Panc1 (cell line): Measurements from ENCODE around the gene CREBBP.

Source experiments
- POLR2AphosphoS5 ChIP-seq: IDR thresholded peaks from 2 replicates; pipeline ENCODE4 v1.6.1; 2012; ENCODE audit warnings: mild to moderate bottlenecking, low read depth, low read length, moderate library complexity
- SIN3A ChIP-seq: IDR thresholded peaks from 2 replicates; pipeline ENCODE4 v1.6.1; 2012; ENCODE audit warnings: low read depth, mild to moderate bottlenecking, low read length, moderate library complexity, borderline replicate concordance; ENCODE audit not compliant: insufficient read depth
- TCF7L2 ChIP-seq: IDR thresholded peaks from 2 replicates; pipeline ENCODE4 v1.6.1; 2011; ENCODE audit warnings: mild to moderate bottlenecking, low read depth, low read length, inconsistent platforms
- TF ChIP-seq, protein P1 (sequence below): fragments of 450-650 bp; IDR thresholded peaks from 2 replicates; pipeline ENCODE4 v1.5.1; 2017; ENCODE audit warnings: mild to moderate bottlenecking
- TF ChIP-seq, protein P2 (sequence below), 2 experiments: IDR thresholded peaks; 2 replicates each; pipeline ENCODE4 v1.6.1; 2011 to 2012; ENCODE audit warnings: low read depth in 2 of 2, control low read depth in 1 of 2, low read length in 1 of 2, mild to moderate bottlenecking in 1 of 2, moderate library complexity in 1 of 2; ENCODE audit not compliant: insufficient read depth in 1 of 2

DNA sequence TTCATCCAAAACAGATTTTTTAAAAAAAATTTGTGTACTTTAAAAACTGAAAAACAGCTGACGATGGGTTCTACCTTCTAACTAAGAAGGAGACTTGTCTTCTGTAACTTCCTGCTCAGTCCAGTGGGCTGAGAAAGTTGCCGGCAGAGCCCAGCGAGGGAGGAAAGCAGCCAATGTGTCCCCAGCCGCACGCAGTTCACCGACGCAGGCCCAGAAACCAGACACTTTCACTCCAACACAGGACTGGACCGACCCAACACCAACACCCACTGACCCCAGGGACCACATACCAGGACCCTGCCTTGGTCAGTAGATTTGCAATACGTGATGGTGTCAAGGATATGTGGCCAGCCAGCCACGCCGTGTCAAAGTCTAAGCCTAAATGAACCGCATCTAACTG is 188.8 kb downstream of the CREBBP start:
- TF ChIP-seq, protein P1, sequence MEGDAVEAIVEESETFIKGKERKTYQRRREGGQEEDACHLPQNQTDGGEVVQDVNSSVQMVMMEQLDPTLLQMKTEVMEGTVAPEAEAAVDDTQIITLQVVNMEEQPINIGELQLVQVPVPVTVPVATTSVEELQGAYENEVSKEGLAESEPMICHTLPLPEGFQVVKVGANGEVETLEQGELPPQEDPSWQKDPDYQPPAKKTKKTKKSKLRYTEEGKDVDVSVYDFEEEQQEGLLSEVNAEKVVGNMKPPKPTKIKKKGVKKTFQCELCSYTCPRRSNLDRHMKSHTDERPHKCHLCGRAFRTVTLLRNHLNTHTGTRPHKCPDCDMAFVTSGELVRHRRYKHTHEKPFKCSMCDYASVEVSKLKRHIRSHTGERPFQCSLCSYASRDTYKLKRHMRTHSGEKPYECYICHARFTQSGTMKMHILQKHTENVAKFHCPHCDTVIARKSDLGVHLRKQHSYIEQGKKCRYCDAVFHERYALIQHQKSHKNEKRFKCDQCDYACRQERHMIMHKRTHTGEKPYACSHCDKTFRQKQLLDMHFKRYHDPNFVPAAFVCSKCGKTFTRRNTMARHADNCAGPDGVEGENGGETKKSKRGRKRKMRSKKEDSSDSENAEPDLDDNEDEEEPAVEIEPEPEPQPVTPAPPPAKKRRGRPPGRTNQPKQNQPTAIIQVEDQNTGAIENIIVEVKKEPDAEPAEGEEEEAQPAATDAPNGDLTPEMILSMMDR, result no peak
- TF ChIP-seq TCF7L2 (no peak), POLR2AphosphoS5 (no peak), SIN3A (no peak)
- TF ChIP-seq, protein P2, sequence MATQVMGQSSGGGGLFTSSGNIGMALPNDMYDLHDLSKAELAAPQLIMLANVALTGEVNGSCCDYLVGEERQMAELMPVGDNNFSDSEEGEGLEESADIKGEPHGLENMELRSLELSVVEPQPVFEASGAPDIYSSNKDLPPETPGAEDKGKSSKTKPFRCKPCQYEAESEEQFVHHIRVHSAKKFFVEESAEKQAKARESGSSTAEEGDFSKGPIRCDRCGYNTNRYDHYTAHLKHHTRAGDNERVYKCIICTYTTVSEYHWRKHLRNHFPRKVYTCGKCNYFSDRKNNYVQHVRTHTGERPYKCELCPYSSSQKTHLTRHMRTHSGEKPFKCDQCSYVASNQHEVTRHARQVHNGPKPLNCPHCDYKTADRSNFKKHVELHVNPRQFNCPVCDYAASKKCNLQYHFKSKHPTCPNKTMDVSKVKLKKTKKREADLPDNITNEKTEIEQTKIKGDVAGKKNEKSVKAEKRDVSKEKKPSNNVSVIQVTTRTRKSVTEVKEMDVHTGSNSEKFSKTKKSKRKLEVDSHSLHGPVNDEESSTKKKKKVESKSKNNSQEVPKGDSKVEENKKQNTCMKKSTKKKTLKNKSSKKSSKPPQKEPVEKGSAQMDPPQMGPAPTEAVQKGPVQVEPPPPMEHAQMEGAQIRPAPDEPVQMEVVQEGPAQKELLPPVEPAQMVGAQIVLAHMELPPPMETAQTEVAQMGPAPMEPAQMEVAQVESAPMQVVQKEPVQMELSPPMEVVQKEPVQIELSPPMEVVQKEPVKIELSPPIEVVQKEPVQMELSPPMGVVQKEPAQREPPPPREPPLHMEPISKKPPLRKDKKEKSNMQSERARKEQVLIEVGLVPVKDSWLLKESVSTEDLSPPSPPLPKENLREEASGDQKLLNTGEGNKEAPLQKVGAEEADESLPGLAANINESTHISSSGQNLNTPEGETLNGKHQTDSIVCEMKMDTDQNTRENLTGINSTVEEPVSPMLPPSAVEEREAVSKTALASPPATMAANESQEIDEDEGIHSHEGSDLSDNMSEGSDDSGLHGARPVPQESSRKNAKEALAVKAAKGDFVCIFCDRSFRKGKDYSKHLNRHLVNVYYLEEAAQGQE (IDR thresholded peaks at IDR 0.05; ENCODE audit: insufficient read depth in 1 of 2, low read depth in 2 of 2, low read length in 1 of 2), result no peak
